Omental fat pad (tissue), 4 donors: Measurements from ENCODE around the gene NSL1. TPM values are rescaled to one million over a fixed set of nuclear protein-coding genes. Genes with fewer than 3 reads are reported as not detected.

Source experiments
- ATAC-seq: fragments of 150-250 bp; one replicate; pipeline ENCODE4 v1.9.1; 2016; ENCODE audit warnings: mild to moderate bottlenecking, moderate library complexity; ENCODE audit not compliant: low FRiP score
- DNase-seq: peaks from one replicate; pipeline ENCODE4 v3.0.0-alpha.2; 2019; ENCODE audit warnings: low spot score
- CTCF ChIP-seq, 3 donors: fragments of 450-650 bp; IDR thresholded peaks; one replicate each; pipeline ENCODE4 v1.5.1; 2016 to 2017; ENCODE audit warnings: antibody characterized with exemption in 3 of 3, mild to moderate bottlenecking in 3 of 3, moderate library complexity in 2 of 3
- total RNA-seq, 4 donors: library from RNA; depleted of rRNA; stranded (reverse); fragments of >200 nt; gene quantifications; one replicate each; pipeline ENCODE4 v1.1.0, GENCODE V29; 2016

Gene NSL1
- total RNA-seq, 4 donors from 2014 or later = 17.8 to 32.2 (median 27.3) TPM

- DNase-seq (no peak), ATAC-seq (no peak)
- no peak for TF ChIP-seq CTCF (IDR thresholded peaks at IDR 0.05)
Measured at GRCh38 chr1:212678456-212679410, 112.8 kb downstream of the NSL1 start.

GRCh38 chr1:212677573-212677972 lies 114.0 kb downstream of the NSL1 start:
- no peak for DNase-seq
- no peak for ATAC-seq
- no peak for TF ChIP-seq CTCF (IDR thresholded peaks at IDR 0.05)

- no peak for TF ChIP-seq CTCF (IDR thresholded peaks at IDR 0.05)
- ATAC-seq = no peak
- DNase-seq = no peak
Measured at GRCh38 chr1:212677136-212677535, 114.4 kb downstream of the NSL1 start.

Other genes starting within 250 kb of the NSL1 start
- 100 to 1,000 TPM in 1 of 4 donors, 10 to 100 TPM in 3; 41.5 to 229 (median 77.5) TPM for gene ATF3, start 183.0 kb downstream of the NSL1 start, total RNA-seq
- gene BATF3, start 91.9 kb downstream of the NSL1 start, total RNA-seq = 10 to 100 TPM in 1 of 4 donors, 1 to 10 TPM in 3; 4.1 to 48.9 (median 4.8) TPM
- gene TATDN3, start 117 bp upstream of the NSL1 start, total RNA-seq = 10 to 100 TPM; 10.1 to 15.9 (median 13.3) TPM
- not detected for gene SPATA45, start 55.9 kb upstream of the NSL1 start, total RNA-seq
- 1 to 10 TPM; 3.2 to 7.2 (median 4.9) TPM for gene FLVCR1, start 66.5 kb upstream of the NSL1 start, total RNA-seq
- gene VASH2, start 158.8 kb upstream of the NSL1 start, total RNA-seq = 1 to 10 TPM in 3 of 4 donors, under 1 TPM in 1; 0.31 to 7.6 (median 1.2) TPM
- 10 to 100 TPM; 28.7 to 63.4 (median 41.1) TPM for gene ANGEL2, start 224.1 kb upstream of the NSL1 start, total RNA-seq